Sciatic nerve (tissue), 2 donors: ENCODE measurements around the gene CGNL1. TPM values are rescaled to one million over a fixed set of nuclear protein-coding genes. Genes with fewer than 3 reads are reported as not detected.

Experiments
- ATAC-seq: fragments of 200-7000 bp; cut with Tn5 transposase; one replicate; pipeline ENCODE4 v1.9.1; 2020; ENCODE audit warnings: mild to moderate bottlenecking, moderate library complexity
- DNase-seq: peaks from one replicate; pipeline ENCODE4 v3.0.0-alpha.2; 2020; ENCODE audit warnings: low spot score
- intact Hi-C: fragments of 100-400 bp; cut with DNase I; formaldehyde crosslinking; loops from one replicate; pipeline ENCODE4 v1.14.2; 2022
- total RNA-seq: library from RNA; stranded (reverse); fragmentation: NEBNext Ultra II Directional; extraction: Animal tissue kit (Norgen Biotek cat#: 25700); gene quantifications from one replicate; pipeline ENCODE4 v1.2.1, GENCODE V29; 2021
- donor health status: DM: no; HTN: no; CAD: no.
- donor health status: DM: no; HTN: no; CAD: no.

The CGNL1 gene
- total RNA-seq, 1 donor from 2014 or later = 38.1 TPM

DNA sequence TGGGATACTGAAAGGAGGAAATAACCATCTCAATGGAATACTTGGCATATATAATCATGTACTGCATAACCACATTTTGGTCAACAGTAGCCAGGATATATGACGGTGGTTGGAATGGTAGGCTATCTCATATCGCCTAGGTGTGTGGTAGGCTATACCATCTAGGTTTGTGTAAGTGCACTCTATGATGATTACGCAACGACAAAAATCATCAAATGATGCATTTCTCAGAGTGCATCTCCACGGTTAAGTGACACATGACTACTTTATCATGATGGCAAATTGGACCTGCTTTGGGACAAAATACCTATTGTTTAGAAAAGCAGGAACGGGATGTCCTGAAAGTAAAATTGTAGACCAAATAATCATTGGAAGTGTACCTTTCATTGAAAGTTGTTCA, 218.2 kb downstream of the CGNL1 start:
- ATAC-seq (no peak), DNase-seq (no peak)
- intact Hi-C loops = no loop called here

DNA sequence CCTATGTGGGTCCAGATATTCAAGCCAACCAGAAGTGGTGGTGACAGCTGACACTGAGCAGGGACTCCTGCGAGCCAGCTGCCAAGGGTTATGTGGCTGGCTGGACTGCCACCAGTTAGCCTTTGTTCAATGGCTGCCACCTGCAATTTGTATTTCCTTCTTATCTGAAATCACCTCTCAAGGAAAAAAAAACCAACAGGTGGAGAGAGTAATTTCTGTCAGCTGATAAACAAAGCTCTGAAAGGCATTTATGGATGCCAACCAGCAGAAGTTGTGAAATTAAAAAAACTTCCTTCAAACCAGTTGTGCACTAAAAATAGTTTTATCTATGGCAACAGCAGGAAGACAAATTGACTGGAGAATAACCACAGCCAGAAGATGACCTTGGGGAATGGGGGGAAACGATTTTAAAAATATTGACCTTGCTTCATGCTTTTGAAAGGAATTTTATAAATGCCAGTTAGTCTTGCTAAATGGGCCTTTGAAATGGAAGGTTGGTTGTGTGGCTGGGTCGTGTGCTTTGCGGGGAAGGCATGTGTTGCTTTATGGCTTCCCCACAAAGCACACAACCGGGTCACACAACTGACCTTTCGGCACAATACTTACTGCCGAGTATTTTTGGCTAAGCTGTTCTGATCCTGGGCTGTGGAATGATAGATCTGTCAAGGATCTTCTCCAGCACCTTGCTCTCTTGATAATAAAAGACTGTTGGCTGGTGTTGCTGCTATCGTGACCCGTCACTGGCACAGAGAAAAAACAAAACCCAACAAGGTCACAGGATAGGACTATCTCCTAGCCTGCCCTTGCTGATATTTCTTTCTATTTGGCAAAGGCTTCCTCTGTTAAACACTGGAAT, 218.9 kb downstream of the CGNL1 start:
- intact Hi-C loops = no loop called here
- DNase-seq = no peak
- no peak for ATAC-seq

DNA sequence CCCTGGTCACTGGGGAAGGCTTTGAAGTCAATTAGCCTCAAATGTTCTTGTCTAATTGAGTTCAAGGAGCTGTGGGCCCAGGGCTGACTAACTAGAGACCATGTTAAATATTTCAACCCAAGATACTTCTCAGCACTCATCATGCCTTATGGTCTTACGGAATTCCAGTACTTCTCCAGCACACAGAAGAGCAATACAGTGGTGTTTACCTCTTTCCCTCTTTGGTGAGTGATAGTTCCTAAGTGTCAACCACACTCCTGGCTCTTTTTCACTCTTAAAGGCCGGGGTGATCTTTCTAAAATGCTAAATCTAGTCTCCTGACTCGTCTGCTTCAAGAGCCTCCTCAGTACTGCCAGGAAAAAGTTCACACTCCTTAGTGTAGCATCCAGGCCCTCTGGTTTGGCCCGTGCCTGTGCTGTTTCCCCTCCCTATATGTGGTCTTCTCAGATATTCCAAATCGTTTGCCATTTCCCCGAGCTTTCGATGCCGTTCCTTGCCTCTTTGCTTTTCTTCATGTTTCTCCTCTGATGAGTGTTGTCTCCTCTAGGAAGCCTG, 220.1 kb downstream of the CGNL1 start:
- DNase-seq (no peak), ATAC-seq (no peak)
- intact Hi-C loops = no loop called here

DNA sequence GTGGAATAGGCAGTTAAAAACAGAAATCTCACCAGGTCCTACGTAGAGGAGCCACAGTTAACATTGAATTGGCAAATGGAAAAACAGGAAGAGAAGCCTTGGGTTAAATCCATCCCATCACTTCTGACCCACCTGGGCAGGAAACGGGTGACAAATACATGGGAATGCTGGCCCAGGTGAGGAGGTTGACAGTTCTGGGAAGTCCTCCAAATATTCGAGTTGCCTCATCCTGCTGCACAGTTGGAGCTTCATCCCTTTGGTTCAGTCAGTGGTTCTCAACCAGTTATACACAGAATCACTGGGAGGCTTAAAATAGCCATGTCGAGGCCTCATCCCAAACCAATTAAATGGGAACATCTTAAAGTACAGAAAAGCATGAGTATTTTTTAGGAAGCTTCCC, 220.7 kb downstream of the CGNL1 start:
- intact Hi-C loops = no loop called here
- ATAC-seq (no peak), DNase-seq (no peak)

DNA sequence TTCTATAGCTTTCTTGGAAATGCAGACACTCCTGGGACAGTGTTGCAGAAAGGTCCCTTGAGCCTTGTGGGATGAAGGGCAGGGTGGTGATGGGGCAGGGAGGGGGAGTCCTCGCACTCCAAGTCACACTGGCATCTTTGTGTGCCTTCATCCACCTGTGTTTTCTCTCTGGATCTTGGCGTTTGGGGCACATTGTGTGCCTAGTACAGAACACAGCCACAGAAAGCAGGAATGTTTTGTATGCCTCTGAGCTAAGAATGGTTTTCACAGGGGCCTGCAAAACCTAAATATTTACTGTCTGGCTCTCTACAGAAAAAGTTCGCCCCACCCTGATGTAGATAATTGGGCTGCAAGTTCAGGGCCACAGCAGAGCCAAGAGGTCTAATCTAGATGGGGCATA, 221.1 kb downstream of the CGNL1 start:
- DNase-seq (no peak), ATAC-seq (no peak)
- intact Hi-C loops = no loop called here

DNA sequence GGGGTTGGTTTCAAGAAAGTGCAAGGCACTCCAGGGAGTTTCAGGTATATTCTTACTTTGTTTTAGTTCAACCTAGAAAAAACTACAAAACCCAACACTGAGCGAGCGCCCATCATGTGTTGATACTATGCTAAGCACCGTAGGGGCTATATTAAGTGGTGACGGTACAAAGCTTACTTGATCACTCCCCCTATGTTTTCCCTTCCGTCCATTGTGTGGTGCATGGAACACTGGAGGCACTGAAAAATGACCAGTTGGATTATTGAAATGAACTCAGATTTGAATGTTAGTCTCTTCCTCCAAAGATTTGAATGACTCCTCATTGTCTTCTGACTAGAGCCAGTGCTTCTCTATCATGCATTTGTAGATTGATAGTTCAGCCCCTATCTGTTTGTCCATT, 222.0 kb downstream of the CGNL1 start:
- ATAC-seq (no peak), DNase-seq (no peak)
- intact Hi-C loops = no loop called here

DNA sequence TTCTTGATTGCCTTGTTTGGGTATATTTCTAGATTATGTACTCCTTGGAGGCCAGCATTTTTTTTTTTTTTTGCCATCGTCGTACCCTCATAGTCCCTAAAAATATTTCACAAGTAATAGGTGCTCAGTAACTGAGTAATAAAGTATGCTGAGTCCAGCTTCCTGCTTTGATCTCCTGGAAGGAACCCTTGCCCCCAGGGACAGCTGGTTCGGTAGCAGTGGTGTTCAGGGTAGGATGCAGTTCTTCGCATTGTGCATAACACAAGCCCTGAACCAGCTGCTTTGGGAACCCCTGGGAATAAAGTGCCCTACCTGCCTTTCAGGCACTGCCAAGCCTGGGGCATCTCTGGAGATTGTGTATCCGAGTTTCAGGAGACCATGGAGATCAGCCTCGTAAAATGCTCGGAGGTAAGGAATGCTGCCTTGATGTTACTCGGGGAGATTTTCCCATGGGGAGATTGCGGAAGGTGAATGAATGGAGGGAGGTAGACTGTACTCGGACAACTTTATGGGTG, 223.0 kb downstream of the CGNL1 start:
- intact Hi-C loops = no loop called here
- ATAC-seq (no peak), DNase-seq (no peak)

DNA sequence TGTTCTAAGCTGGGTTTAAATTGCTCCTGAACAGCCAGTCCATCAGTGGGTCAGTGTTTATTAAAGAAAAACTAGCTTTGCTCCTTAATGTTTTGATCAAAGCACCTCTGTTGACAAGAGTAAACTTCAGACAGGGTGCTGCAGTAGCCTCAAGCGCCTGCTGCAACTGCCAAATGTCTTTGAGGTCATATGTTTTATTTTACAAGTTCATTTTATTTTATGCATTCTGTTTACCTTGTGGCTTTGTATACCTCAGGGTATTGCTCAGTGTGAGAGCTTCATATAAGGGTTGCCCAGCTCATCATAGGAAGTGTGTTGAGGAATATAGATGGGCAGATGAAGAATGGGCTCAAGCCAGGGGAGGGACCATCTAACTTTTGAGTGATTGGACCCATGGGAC, 223.9 kb downstream of the CGNL1 start:
- ATAC-seq = no peak
- no peak for DNase-seq
- intact Hi-C loops = no loop called here

Other genes with a start within 250 kb of the CGNL1 start
- gene MYZAP, start 215.4 kb downstream of the CGNL1 start, total RNA-seq = 3.7 TPM